GM18520 (cell line): Measurements from ENCODE around the gene PCNX1.
"Not testable (repeated sequence)": the region's sequence is repeated elsewhere in the genome, so short reads cannot be mapped to it uniquely, and the experiment has no call there.

Source experiments
- ATAC-seq: cut with Tn5 transposase; IDR thresholded peaks from one replicate; pipeline ENCODE4 v1.9.1; 2021; ENCODE audit not compliant: unreplicated experiment

Gene PCNX1

GRCh38 chr14:70907176-70907995, at the start of gene PCNX1:
PCNX1 (plus strand) TSS chr14:70907459; CDS start chr14:70907851, 392 bp downstream.
- peak; percentile 76 for ATAC-seq

- no peak for ATAC-seq
Observed at GRCh38 chr14:70857496-70857890, 49.8 kb upstream of the PCNX1 start.

GRCh38 chr14:70858641-70859040, 48.6 kb upstream of the PCNX1 start:
- no peak for ATAC-seq

- ATAC-seq, result not testable (repeated sequence)
Observed at GRCh38 chr14:70866992-70867391, 40.3 kb upstream of the PCNX1 start.

GRCh38 chr14:70871001-70871400, 36.3 kb upstream of the PCNX1 start:
- no peak for ATAC-seq

- ATAC-seq, result no peak
Observed at GRCh38 chr14:70871863-70872677, 35.2 kb upstream of the PCNX1 start.

GRCh38 chr14:70872678-70873020, 34.6 kb upstream of the PCNX1 start:
- ATAC-seq, result no peak

GRCh38 chr14:70873627-70874026, 33.6 kb upstream of the PCNX1 start:
- no peak for ATAC-seq

- not testable (repeated sequence) for ATAC-seq
Observed at GRCh38 chr14:70875811-70876460, 31.3 kb upstream of the PCNX1 start.

- no peak for ATAC-seq
Observed at GRCh38 chr14:70879448-70879847, 27.8 kb upstream of the PCNX1 start.

- not testable (repeated sequence) for ATAC-seq
Observed at GRCh38 chr14:70880888-70881287, 26.4 kb upstream of the PCNX1 start.

GRCh38 chr14:70881549-70882177, 25.6 kb upstream of the PCNX1 start:
- no peak for ATAC-seq

GRCh38 chr14:70882776-70883492, 24.3 kb upstream of the PCNX1 start:
- ATAC-seq, result no peak

GRCh38 chr14:70884595-70885342, 22.5 kb upstream of the PCNX1 start:
- no peak for ATAC-seq

- no peak for ATAC-seq
Observed at GRCh38 chr14:70885343-70886022, 21.8 kb upstream of the PCNX1 start.

GRCh38 chr14:70886421-70887206, 20.6 kb upstream of the PCNX1 start:
- no peak for ATAC-seq

GRCh38 chr14:70887207-70887681, 20.0 kb upstream of the PCNX1 start:
- no peak for ATAC-seq

- ATAC-seq, result no peak
Observed at GRCh38 chr14:70887737-70888499, 19.3 kb upstream of the PCNX1 start.
